Sigmoid colon (tissue), 7 donors: ENCODE results near the gene PGBD2. TPM values are rescaled to one million over a fixed set of nuclear protein-coding genes. Genes with fewer than 3 reads are reported as not detected.
"Not testable (repeated sequence)": the region's sequence is repeated elsewhere in the genome, so short reads cannot be mapped to it uniquely, and the experiment has no call there.

Source experiments
- DNase-seq: peaks from one replicate; pipeline ENCODE4 v3.0.0-alpha.2; 2019
- H3K27ac ChIP-seq, 4 donors: fragments of 200-600 bp; sonication (generic); one replicate each; pipeline ENCODE4 v1.5.1; 2016 to 2019; ENCODE audit warnings: mild to moderate bottlenecking in 1 of 4
- H3K27me3 ChIP-seq, 3 donors: fragments of 200-600 bp; sonication (generic); one replicate each; pipeline ENCODE4 v1.5.1; 2019; ENCODE audit warnings: mild to moderate bottlenecking in 1 of 3
- H3K36me3 ChIP-seq, 4 donors: fragments of 200-600 bp; sonication (generic); one replicate each; pipeline ENCODE4 v1.5.1; 2016 to 2019
- H3K4me1 ChIP-seq, 4 donors: fragments of 200-600 bp; sonication (generic); one replicate each; pipeline ENCODE4 v1.5.1; 2017 to 2019
- H3K4me3 ChIP-seq, 4 donors: fragments of 200-600 bp; sonication (generic); one replicate each; pipeline ENCODE4 v1.5.1; 2017 to 2019; ENCODE audit warnings: mild to moderate bottlenecking in 2 of 4, moderate library complexity in 1 of 4
- H3K9me3 ChIP-seq, 4 donors: fragments of 200-600 bp in 3 of 4; sonication (generic) in 3 of 4; one replicate each; pipeline versions ENCODE4 v1.5.1 to v1.6.1; 2013 to 2019
- EP300 ChIP-seq, 4 donors: sonication (generic); formaldehyde crosslinking; IDR thresholded peaks; one replicate each; pipeline ENCODE4 v1.6.1; 2017; ENCODE audit warnings: antibody characterized with exemption in 4 of 4
- POLR2A ChIP-seq, 2 donors: fragments of 450-650 bp; IDR thresholded peaks; one replicate each; pipeline ENCODE4 v1.6.1; 2016; ENCODE audit warnings: antibody characterized with exemption in 2 of 2, mild to moderate bottlenecking in 2 of 2, moderate library complexity in 2 of 2
- POLR2AphosphoS5 ChIP-seq, 4 donors: sonication (generic); formaldehyde crosslinking; IDR thresholded peaks; one replicate each; pipeline ENCODE4 v1.6.1; 2017; ENCODE audit warnings: antibody characterized with exemption in 4 of 4
- WGBS, 2 donors: extraction: QIAGEN DNeasy Blood & Tissue Kit; methylation state at CpG; one replicate each; pipeline ENCODE4 v1.1.7; 2013; 5-methylcytosine and 5-hydroxymethylcytosine counted together
- intact Hi-C: fragments of 100-400 bp; cut with DNase I; formaldehyde crosslinking; loops from one replicate; pipeline ENCODE4 v1.15.1; 2023
- polyA plus RNA-seq, 3 donors: library from polyadenylated mRNA; stranded (reverse); fragments of 200-250 nt; gene quantifications; one replicate each; pipeline ENCODE4 v1.2.3, GENCODE V29; 2013
- total RNA-seq, 4 donors: library from RNA; depleted of rRNA; stranded (reverse); fragments of >200 nt; gene quantifications; one replicate each; pipeline ENCODE4 v1.1.0, GENCODE V29; 2016
- TF ChIP-seq, protein P1 (sequence below), 4 experiments: fragments of 450-650 bp in 3 of 4; fragments of 200-600 bp in 1 of 4; IDR thresholded peaks; one replicate each; pipeline ENCODE4 v1.5.1; 2016 to 2019; ENCODE audit warnings: antibody characterized with exemption in 4 of 4, mild to moderate bottlenecking in 3 of 4, moderate library complexity in 2 of 4
- donor health status: healthy with polysubstance abuse.
- donor health status: Bipolar disorder and iron deficiency.
- donor health status: healthy.

The PGBD2 gene
- total and polyA plus RNA-seq, 7 donors, result 3.0 to 6.0 (median 5.0) TPM

DNA sequence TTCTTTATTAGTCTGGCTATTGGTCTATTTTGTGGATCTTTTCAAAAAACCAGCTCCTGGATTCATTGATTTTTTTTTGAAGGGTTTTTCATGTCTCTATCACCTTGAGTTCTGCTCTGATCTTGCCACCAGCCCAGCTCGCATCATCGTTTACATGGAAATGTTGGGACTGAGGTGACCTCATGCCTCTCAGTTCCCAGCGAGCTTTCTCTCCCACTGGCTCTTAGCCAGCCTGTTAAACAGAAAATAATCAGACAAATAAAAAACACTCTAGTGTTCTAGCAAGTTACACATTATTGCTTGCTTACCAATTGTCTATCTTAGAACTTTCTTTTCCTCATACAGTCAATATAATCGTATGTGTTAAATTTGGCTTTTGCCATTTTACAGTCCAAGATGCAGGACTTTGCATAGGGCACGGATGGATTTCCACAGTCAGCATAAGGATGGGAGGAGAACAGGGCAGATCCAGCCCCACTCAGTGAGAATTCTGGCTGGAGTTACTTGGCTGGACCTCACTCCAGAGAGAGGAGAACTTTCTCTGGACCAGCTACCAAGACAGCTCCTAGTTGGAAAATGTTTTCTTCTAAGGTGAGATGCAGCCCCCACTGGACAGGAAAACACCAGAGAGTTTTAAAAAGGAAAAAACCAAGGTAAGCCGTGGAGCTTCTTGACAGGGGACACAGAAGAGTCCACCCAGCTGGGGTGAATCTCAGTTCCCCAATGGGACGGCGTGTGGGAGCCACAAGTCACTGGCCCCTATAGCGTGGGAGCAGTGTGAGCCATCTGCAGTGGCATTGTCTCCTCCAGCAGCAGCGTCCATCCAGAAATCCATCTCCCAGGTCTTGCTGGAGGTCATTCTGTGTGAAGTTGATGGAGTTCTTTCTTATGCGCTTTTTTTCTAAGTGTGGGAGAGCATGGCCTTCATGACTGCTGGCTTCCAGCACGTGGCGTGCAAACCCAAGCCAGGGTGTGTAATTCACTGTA, 17.6 kb downstream of the PGBD2 start:
- 82 to 86% methylated on average over 13 of the region's 13 CpGs for WGBS, 2 donors
- H3K9me3 ChIP-seq, result no peaks in the 10 kb centered on the region
- intact Hi-C loops, result no loop called here
- TF ChIP-seq POLR2A (IDR thresholded peaks at IDR 0.05) (no peak), POLR2AphosphoS5 (IDR thresholded peaks at IDR 0.05) (no peak), EP300 (IDR thresholded peaks at IDR 0.05) (no peak)
- TF ChIP-seq, protein P1, sequence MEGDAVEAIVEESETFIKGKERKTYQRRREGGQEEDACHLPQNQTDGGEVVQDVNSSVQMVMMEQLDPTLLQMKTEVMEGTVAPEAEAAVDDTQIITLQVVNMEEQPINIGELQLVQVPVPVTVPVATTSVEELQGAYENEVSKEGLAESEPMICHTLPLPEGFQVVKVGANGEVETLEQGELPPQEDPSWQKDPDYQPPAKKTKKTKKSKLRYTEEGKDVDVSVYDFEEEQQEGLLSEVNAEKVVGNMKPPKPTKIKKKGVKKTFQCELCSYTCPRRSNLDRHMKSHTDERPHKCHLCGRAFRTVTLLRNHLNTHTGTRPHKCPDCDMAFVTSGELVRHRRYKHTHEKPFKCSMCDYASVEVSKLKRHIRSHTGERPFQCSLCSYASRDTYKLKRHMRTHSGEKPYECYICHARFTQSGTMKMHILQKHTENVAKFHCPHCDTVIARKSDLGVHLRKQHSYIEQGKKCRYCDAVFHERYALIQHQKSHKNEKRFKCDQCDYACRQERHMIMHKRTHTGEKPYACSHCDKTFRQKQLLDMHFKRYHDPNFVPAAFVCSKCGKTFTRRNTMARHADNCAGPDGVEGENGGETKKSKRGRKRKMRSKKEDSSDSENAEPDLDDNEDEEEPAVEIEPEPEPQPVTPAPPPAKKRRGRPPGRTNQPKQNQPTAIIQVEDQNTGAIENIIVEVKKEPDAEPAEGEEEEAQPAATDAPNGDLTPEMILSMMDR (IDR thresholded peaks at IDR 0.05), result no peak
- H3K36me3 ChIP-seq, result peaks cover 0 to under 1% (median under 1%) of the 10 kb centered on the region in 4 donors
- H3K27ac ChIP-seq, result no peak overlapping the region
- H3K4me1 ChIP-seq, result no peaks in the 10 kb centered on the region
- H3K27me3 ChIP-seq, result no peaks in the 10 kb centered on the region
- DNase-seq, result no peak
- no peak overlapping the region for H3K4me3 ChIP-seq

GRCh38 chr1:248924696-248925532, 18.9 kb downstream of the PGBD2 start:
- WGBS, 2 donors, result 44 to 62% methylated on average over 10 of the region's 10 CpGs
- Histone ChIP-seq H3K4me3 (no peak overlapping the region), H3K4me1 (no peaks in the 10 kb centered on the region), H3K36me3 (no peaks in the 10 kb centered on the region), H3K27ac (no peak overlapping the region), H3K27me3 (no peaks in the 10 kb centered on the region), H3K9me3 (no peaks in the 10 kb centered on the region)
- intact Hi-C loops, result no loop called here
- no peak for TF ChIP-seq POLR2AphosphoS5 (IDR thresholded peaks at IDR 0.05)
- TF ChIP-seq, protein P1 (IDR thresholded peaks at IDR 0.05), result peak in 3 of 4 experiments; percentile 35 to 70 (median 36)
- no peak for TF ChIP-seq EP300 (IDR thresholded peaks at IDR 0.05)
- DNase-seq, result no peak

DNA sequence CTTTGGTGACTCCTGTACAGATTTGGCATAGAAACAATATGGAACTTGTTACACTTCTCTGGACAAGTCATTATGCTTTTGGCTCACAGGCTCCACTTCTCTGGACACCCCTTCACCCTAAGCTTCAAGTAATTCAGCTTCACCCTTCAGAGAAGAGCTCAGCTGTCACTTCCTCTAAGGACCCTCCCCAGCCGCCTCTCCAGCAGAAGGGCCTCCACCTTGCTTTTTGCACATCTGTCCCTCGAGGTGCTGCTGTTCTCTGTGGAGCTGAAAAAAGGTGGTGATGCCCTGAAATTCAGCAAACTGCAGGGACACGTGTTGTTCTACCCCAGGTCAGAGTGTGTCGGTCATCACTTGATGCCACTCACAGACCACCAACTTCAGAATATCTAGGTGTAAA, 19.8 kb downstream of the PGBD2 start:
- H3K27me3 ChIP-seq, DNase-seq, H3K27ac ChIP-seq, H3K4me3 ChIP-seq, H3K4me1 ChIP-seq, intact Hi-C loops, H3K9me3 ChIP-seq, H3K36me3 ChIP-seq: not testable (repeated sequence)
- whole genome bisulfite sequencing, 2 donors, result 83 to 87% methylated on average over 4 of the region's 4 CpGs

- TF ChIP-seq POLR2AphosphoS5 (IDR thresholded peaks at IDR 0.05) (no peak), EP300 (IDR thresholded peaks at IDR 0.05) (no peak), POLR2A (IDR thresholded peaks at IDR 0.05) (no peak)
- TF ChIP-seq, protein P1 (IDR thresholded peaks at IDR 0.05), result no peak
- Histone ChIP-seq H3K9me3 (no peaks in the 10 kb centered on the region), H3K27me3 (no peaks in the 10 kb centered on the region), H3K4me3 (no peak overlapping the region), H3K36me3 (no peaks in the 10 kb centered on the region), H3K4me1 (no peaks in the 10 kb centered on the region), H3K27ac (no peak overlapping the region)
- WGBS, 2 donors, result 79 to 85% methylated on average over 7 of the region's 7 CpGs
- no peak for DNase-seq
- intact Hi-C loops, result no loop called here
Measured at GRCh38 chr1:248926401-248927182, 20.6 kb downstream of the PGBD2 start.

DNA sequence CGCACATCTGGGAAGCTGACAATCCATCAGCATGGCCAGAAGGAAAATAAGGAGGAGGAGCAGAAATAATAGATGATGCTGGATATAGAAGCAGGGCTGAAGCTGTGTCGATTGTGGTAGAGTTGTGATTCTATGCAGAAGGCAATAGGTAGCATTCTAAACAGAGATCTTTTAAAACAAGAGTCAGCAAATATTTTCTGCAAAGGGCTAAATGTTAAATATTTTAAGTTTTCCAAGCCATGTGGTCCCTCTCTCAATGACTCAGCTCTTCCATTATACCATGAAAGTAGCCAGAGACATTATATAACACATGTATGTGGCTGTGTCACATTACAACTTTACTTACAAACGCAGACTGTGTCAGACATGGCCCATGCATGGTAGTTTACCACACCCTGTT, 21.2 kb downstream of the PGBD2 start:
- H3K9me3 ChIP-seq, H3K27me3 ChIP-seq, H3K27ac ChIP-seq, H3K4me3 ChIP-seq, intact Hi-C loops, H3K36me3 ChIP-seq, H3K4me1 ChIP-seq, DNase-seq: not testable (repeated sequence)
- 61 to 75% methylated on average over 3 of the region's 3 CpGs for WGBS, 2 donors

DNA sequence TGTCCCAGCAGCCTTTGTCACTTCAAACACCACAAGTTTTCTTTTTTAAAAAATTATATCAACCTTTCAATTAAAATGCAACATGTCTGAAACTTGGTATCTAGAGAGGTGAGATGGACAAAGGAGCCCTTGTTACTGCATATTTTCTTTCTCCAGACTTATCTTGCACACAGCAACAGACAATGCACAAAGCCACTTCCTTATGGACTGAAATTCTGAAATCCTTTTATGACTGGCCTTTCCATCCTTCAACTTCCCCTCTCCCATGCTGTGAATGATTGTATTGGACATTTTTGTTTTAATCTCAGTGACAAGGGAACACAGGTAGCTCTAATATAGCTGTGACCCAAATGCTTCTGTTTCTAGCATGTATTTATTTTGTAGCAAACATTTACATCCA, 22.1 kb downstream of the PGBD2 start:
- H3K4me3 ChIP-seq, H3K27me3 ChIP-seq, H3K27ac ChIP-seq, intact Hi-C loops, H3K9me3 ChIP-seq, DNase-seq, H3K36me3 ChIP-seq, H3K4me1 ChIP-seq: not testable (repeated sequence)

DNA sequence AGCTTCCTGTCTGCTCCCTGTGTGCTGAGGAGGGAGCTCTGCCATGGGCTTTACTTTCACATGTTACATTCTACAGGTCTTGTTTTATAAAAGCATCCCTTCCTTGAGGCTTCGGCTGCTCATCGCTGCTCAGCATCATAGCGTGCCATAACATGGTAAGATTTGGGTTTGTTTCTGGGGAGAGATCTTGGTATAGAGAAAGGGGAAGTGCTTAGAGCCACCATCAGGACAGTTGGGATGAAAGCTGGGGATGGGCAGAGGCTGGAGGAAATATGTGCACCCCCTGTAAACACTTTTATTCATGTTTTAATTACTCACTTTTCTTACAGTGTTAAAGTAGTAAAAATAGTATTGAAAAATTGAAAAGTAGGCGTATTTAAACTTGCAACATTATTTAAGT, 24.0 kb downstream of the PGBD2 start:
- H3K4me3 ChIP-seq, DNase-seq, H3K27me3 ChIP-seq, H3K27ac ChIP-seq, H3K9me3 ChIP-seq, H3K36me3 ChIP-seq, intact Hi-C loops, H3K4me1 ChIP-seq: not testable (repeated sequence)
- WGBS, 2 donors, result 95 to 98% methylated on average over 4 of the region's 4 CpGs

GRCh38 chr1:248938173-248938809, 32.3 kb downstream of the PGBD2 start:
- WGBS, 2 donors, result 70 to 71% methylated on average over 7 to 8 of the region's 9 CpGs
- H3K4me3 ChIP-seq, DNase-seq, H3K4me1 ChIP-seq, H3K36me3 ChIP-seq, intact Hi-C loops, H3K9me3 ChIP-seq, H3K27me3 ChIP-seq, H3K27ac ChIP-seq: not testable (repeated sequence)
